ENCODE measurements around the gene EVPL. TPM values are rescaled to one million over a fixed set of nuclear protein-coding genes. Genes with fewer than 3 reads are reported as not detected.

The EVPL gene
- total and polyA plus RNA-seq, 2 experiments from 2014 or later, result 2.0 to 2.7 TPM

DNA sequence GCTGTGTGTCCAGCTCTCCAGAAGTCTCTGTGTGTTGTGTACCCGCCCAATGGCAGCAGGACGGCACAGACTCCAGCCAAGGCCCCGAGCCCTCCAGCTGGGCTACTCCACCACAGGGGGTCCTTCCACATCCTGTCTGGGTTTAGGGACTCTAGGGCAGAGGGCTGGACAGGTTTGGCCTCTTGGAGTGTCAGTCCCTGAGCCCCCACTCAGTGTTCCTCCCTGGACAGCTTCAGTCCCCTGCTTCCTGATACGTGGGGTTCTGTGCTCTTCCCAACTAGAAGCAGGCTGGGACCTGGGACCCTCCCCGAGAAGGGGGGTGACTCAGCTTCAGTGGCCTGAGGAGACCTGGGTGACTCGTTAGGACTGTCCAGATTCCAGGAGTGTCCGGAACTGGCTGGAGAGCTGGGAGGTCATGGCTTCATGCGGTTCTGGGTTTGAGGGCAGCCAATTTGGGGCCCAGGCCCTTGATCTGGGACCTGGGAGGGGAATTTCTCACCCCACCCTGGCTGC is 22.3 kb downstream of the EVPL start:
- 89% methylated on average over 8 of the region's 8 CpGs for WGBS (ENCODE audit: low lambda C conversion rate, missing lambda C conversion rate)
- H3K27ac ChIP-seq, result no peak overlapping the region

DNA sequence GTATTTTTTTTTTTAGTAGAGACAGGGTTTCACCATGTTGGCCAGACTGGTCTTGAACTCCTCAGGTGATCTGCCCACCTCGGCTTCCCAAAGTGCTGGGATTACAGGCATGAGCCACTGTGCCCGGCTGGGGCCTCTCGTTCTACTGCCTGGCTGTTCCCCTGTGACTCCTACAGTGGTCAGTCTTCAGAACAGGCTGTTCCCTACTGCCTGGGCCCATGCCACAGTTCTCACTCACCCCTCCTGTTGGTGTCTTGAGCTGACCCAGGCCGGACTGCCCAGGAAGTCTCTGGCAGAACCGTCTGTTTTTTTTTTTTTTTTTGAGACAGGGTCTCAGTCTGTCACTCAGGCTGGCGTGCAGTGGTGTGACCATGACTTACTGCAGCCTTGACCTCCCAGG is 23.2 kb downstream of the EVPL start:
- 91% methylated on average over 6 of the region's 6 CpGs for WGBS (ENCODE audit: low lambda C conversion rate, missing lambda C conversion rate)
- Histone ChIP-seq H3K27ac (peak overlapping the region; percentile 66), H3K4me1 (ENCODE audit: insufficient read depth) (peaks cover 9% of the 10 kb centered on the region)

More for the DNA sequence above, 22.3 kb downstream of the EVPL start:
- Histone ChIP-seq H3K36me3 (replicated peaks; ENCODE audit: insufficient read depth, low read depth) (no peaks in the 10 kb centered on the region), H3K4me3 (no peak overlapping the region), H3K4me2 (no peak overlapping the region), H2AFZ (no peak overlapping the region), H3K79me2 (no peaks in the 10 kb centered on the region), H4K20me1 (ENCODE audit: insufficient read depth, poor library complexity, severe bottlenecking) (no peaks in the 10 kb centered on the region), H3K9me3 (ENCODE audit: low read depth) (no peaks in the 10 kb centered on the region), H3K4me1 (ENCODE audit: insufficient read depth) (peaks cover 9% of the 10 kb centered on the region), H3K9me2 (replicated peaks; ENCODE audit: insufficient read depth) (no peaks in the 10 kb centered on the region), H3K27me3 (no peaks in the 10 kb centered on the region)
- DNase-seq (ENCODE audit: low spot score), result no peak
- TF ChIP-seq, protein P1, sequence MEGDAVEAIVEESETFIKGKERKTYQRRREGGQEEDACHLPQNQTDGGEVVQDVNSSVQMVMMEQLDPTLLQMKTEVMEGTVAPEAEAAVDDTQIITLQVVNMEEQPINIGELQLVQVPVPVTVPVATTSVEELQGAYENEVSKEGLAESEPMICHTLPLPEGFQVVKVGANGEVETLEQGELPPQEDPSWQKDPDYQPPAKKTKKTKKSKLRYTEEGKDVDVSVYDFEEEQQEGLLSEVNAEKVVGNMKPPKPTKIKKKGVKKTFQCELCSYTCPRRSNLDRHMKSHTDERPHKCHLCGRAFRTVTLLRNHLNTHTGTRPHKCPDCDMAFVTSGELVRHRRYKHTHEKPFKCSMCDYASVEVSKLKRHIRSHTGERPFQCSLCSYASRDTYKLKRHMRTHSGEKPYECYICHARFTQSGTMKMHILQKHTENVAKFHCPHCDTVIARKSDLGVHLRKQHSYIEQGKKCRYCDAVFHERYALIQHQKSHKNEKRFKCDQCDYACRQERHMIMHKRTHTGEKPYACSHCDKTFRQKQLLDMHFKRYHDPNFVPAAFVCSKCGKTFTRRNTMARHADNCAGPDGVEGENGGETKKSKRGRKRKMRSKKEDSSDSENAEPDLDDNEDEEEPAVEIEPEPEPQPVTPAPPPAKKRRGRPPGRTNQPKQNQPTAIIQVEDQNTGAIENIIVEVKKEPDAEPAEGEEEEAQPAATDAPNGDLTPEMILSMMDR (IDR thresholded peaks at IDR 0.05; ENCODE audit: poor library complexity), result no peak
- TF ChIP-seq EZH2 (IDR thresholded peaks at IDR 0.05; ENCODE audit: borderline replicate concordance), result no peak
- TF ChIP-seq EZH2phosphoT487 (IDR thresholded peaks at IDR 0.05; ENCODE audit: low read depth, severe bottlenecking, unreplicated experiment), result no peak

DNA sequence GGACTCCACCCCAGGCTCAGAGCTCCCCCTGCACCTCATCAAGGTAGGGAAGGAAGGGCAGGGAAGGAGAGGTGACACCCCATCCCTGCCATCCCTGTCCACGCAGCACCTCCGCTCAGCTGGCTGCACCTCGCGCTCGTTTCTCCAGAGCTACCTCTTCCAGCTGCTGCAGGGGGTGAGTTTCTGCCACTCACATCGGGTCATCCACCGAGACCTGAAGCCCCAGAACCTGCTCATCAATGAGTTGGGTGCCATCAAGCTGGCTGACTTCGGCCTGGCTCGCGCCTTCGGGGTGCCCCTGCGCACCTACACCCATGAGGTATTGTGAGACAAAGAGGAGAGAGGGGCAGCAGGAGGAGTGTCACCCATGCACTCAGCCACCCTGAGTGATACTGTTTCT is 25.0 kb downstream of the EVPL start:
- Histone ChIP-seq H3K27me3 (no peaks in the 10 kb centered on the region), H3K79me2 (no peaks in the 10 kb centered on the region), H2AFZ (no peak overlapping the region), H3K27ac (no peak overlapping the region), H3K4me2 (no peak overlapping the region), H3K36me3 (replicated peaks; ENCODE audit: insufficient read depth, low read depth) (no peaks in the 10 kb centered on the region), H3K4me3 (no peak overlapping the region), H3K4me1 (ENCODE audit: insufficient read depth) (peaks cover 23% of the 10 kb centered on the region), H3K9me3 (ENCODE audit: low read depth) (no peaks in the 10 kb centered on the region), H4K20me1 (ENCODE audit: insufficient read depth, poor library complexity, severe bottlenecking) (no peaks in the 10 kb centered on the region), H3K9me2 (replicated peaks; ENCODE audit: insufficient read depth) (no peaks in the 10 kb centered on the region)
- no peak for DNase-seq (ENCODE audit: low spot score)
- TF ChIP-seq EZH2phosphoT487 (IDR thresholded peaks at IDR 0.05; ENCODE audit: low read depth, severe bottlenecking, unreplicated experiment) (no peak), EZH2 (IDR thresholded peaks at IDR 0.05; ENCODE audit: borderline replicate concordance) (no peak)
- TF ChIP-seq, protein P1 (IDR thresholded peaks at IDR 0.05; ENCODE audit: poor library complexity), result no peak
- 100% methylated on average over 12 of the region's 12 CpGs for WGBS (ENCODE audit: low lambda C conversion rate, missing lambda C conversion rate)

More for the DNA sequence above, 23.2 kb downstream of the EVPL start:
- H3K9me2 ChIP-seq (replicated peaks; ENCODE audit: insufficient read depth), result no peaks in the 10 kb centered on the region
- no peaks in the 10 kb centered on the region for H3K27me3 ChIP-seq
- no peak for DNase-seq (ENCODE audit: low spot score)
- H3K4me2 ChIP-seq, result peak overlapping the region; percentile 37
- no peaks in the 10 kb centered on the region for H4K20me1 ChIP-seq (ENCODE audit: insufficient read depth, poor library complexity, severe bottlenecking)
- no peaks in the 10 kb centered on the region for H3K79me2 ChIP-seq
- no peaks in the 10 kb centered on the region for H3K9me3 ChIP-seq (ENCODE audit: low read depth)
- H3K4me3 ChIP-seq, result no peak overlapping the region
- H2AFZ ChIP-seq, result no peak overlapping the region
- TF ChIP-seq EZH2phosphoT487 (IDR thresholded peaks at IDR 0.05; ENCODE audit: low read depth, severe bottlenecking, unreplicated experiment) (no peak), EZH2 (IDR thresholded peaks at IDR 0.05; ENCODE audit: borderline replicate concordance) (no peak)
- TF ChIP-seq, protein P1 (IDR thresholded peaks at IDR 0.05; ENCODE audit: poor library complexity), result no peak
- H3K36me3 ChIP-seq (replicated peaks; ENCODE audit: insufficient read depth, low read depth), result no peaks in the 10 kb centered on the region
